Right cardiac atrium (tissue), 5 donors: ENCODE data around the gene PLXDC2. TPM values are rescaled to one million over a fixed set of nuclear protein-coding genes. Genes with fewer than 3 reads are reported as not detected.
A peak's percentile ranks its signal among the peaks of the same experiment; 100 is the strongest.

Experiments used
- ATAC-seq, 2 donors: fragments of 200-7000 bp; cut with Tn5 transposase; one replicate each; pipeline versions ENCODE4 v1.8.0 to v1.9.1; 2020; ENCODE audit warnings: moderate library complexity in 2 of 2, mild to moderate bottlenecking in 1 of 2
- DNase-seq, 3 donors: peaks; one replicate each; pipeline ENCODE4 v3.0.0-alpha.2; 2020
- H3K27ac ChIP-seq: one replicate; pipeline ENCODE4 v1.5.1; 2013; ENCODE audit warnings: mild to moderate bottlenecking, low read length, control low read depth, moderate library complexity
- H3K27me3 ChIP-seq: one replicate; pipeline ENCODE4 v1.6.1; 2013; ENCODE audit not compliant: control insufficient read depth, insufficient read depth
- H3K4me1 ChIP-seq: one replicate; pipeline ENCODE4 v1.6.1; 2013; ENCODE audit warnings: low read length; ENCODE audit not compliant: control insufficient read depth, insufficient read depth
- H3K4me3 ChIP-seq: one replicate; pipeline ENCODE4 v1.5.1; 2013; ENCODE audit warnings: low read length, control low read depth
- H3K9me3 ChIP-seq: one replicate; pipeline ENCODE4 v1.6.1; 2013; ENCODE audit warnings: low read length; ENCODE audit not compliant: control insufficient read depth
- WGBS: extraction: QIAGEN DNeasy Blood & Tissue Kit; methylation state at CpG from one replicate; pipeline ENCODE4 v1.1.7; 2013; 5-methylcytosine and 5-hydroxymethylcytosine counted together
- intact Hi-C, 4 donors: fragments of 100-400 bp; cut with DNase I; formaldehyde crosslinking; loops; one replicate each; pipeline versions ENCODE4 v1.11.0 to v1.14.0; 2022 to 2023
- polyA plus RNA-seq: library from polyadenylated mRNA; stranded (reverse); fragments of 200-250 nt; gene quantifications from one replicate; pipeline ENCODE4 v1.2.3, GENCODE V29; 2013
- total RNA-seq, 4 donors: library from RNA; stranded (reverse); fragmentation: NEBNext Ultra II Directional; extraction: Animal tissue kit (Norgen Biotek cat#: 25700); gene quantifications; one replicate each; pipeline ENCODE4 v1.2.1, GENCODE V29; 2021
- donor health status: healthy with polysubstance abuse.
- donor health status: DM: no; HTN: yes; CAD: no.
- donor health status: DM: no; HTN: no; CAD: no.
- donor health status: DM: no; HTN: yes; CAD: no; lungs with severe emphysema.
- donor health status: DM: yes; HTN: yes; CAD: no.

The PLXDC2 gene
- total and polyA plus RNA-seq, 5 donors = 5.5 to 37.4 (median 26.9) TPM

- 69% methylated on average over 3 of the region's 3 CpGs for WGBS
- intact Hi-C loops = no loop called here
- Histone ChIP-seq H3K27ac (no peak overlapping the region), H3K4me1 (no peaks in the 10 kb centered on the region), H3K9me3 (no peaks in the 10 kb centered on the region), H3K4me3 (no peak overlapping the region), H3K27me3 (no peaks in the 10 kb centered on the region)
- ATAC-seq = no peak
- no peak for DNase-seq
Observed at GRCh38 chr10:20247454-20247853, 431.2 kb downstream of the PLXDC2 start.

DNA sequence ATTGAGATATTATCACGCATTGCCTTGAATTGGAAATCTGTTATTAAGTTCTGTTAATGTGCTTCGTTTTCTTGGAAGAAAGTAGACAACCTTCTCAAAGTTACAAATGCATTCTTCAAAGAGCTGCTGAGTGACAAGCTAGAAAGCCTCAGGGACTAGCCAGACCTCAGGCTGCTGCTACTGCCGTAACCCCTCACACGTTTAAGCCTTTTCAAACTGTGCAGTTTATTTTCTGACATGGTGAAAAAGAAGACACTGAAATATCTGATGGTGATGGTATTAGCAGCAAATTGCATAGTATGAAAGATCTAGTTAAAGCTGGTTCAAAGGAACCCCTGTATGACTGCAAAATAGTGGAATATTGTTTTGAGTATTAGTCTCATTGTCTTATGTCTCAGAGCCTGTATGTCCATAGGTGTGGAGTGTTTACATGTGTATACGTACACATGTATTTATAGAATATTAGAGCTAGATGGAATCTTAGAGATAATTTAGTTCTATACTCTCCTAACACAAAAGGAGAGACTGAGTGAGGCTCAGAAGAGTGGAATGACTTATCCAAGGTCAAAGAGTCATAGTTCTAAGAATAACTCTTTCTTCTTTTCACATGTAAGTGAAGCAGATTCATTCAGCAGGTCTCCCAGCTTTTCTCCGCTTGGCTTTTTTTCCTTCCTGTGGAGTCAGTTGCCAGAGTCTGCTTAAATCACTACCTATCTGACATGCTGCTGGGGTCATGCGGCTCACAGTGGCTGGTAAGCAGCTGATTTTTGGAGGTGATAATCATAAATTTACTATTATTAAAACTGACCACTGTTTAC lies 431.9 kb downstream of the PLXDC2 start:
- Histone ChIP-seq H3K27ac (no peak overlapping the region), H3K27me3 (no peaks in the 10 kb centered on the region), H3K4me3 (no peak overlapping the region), H3K4me1 (no peaks in the 10 kb centered on the region), H3K9me3 (no peaks in the 10 kb centered on the region)
- WGBS = 61% methylated on average over 7 of the region's 7 CpGs
- intact Hi-C loops = no loop called here
- DNase-seq (no peak), ATAC-seq (no peak)

DNA sequence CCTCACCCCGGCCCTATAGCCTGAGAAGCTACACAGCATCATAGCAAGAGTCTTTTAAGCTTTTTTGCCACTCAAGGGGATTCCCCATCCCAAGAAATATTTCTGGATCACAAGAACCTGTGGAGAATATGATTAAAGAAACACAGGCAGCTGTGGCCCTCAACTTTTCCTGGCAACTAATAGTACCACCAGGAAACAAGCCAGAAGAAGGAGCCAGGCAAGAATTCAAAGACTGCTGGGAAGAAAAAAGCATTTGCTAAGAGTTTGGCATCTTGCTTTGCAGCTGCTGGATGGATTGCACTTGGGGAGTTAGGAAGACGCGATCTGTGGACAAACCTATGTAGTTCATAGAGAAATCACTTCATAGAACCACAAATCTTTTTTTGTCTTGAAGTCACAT lies 437.8 kb downstream of the PLXDC2 start:
- no peak for DNase-seq
- H3K4me1 ChIP-seq = peaks cover 1% of the 10 kb centered on the region
- WGBS = 53% methylated on average over 3 of the region's 3 CpGs
- intact Hi-C loops = no loop called here
- ATAC-seq = peak; percentile 51 to 54
- H3K27ac ChIP-seq = no peak overlapping the region
- H3K4me3 ChIP-seq = no peak overlapping the region
- H3K9me3 ChIP-seq = no peaks in the 10 kb centered on the region
- no peaks in the 10 kb centered on the region for H3K27me3 ChIP-seq

DNA sequence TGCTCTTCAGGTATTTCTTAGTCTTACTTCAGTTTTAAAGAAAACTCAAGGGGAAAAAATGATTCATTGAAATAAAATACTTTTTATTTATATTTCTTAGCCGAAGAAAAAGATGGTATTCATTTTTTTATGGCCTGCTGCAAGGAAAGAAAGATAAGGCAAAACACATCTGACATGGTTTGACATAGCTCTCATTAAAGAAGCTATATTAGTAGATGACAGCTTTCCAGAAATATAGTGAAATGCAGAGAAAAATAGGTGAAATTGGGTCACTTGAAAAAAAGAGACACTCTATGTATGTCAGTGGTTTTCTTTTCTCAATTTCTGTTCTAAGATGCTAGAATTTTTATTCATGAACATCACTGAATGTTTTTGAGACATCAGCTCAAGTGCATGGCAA lies 438.3 kb downstream of the PLXDC2 start:
- Histone ChIP-seq H3K27ac (no peak overlapping the region), H3K4me1 (peaks cover 1% of the 10 kb centered on the region), H3K4me3 (no peak overlapping the region), H3K27me3 (no peaks in the 10 kb centered on the region), H3K9me3 (no peaks in the 10 kb centered on the region)
- ATAC-seq = no peak
- DNase-seq = no peak
- intact Hi-C loops = no loop called here
- 64% methylated on average over 1 of the region's 1 CpG for WGBS

GRCh38 chr10:20256969-20257368 lies 440.7 kb downstream of the PLXDC2 start:
- no peak overlapping the region for H3K4me3 ChIP-seq
- H3K9me3 ChIP-seq = no peaks in the 10 kb centered on the region
- no peaks in the 10 kb centered on the region for H3K27me3 ChIP-seq
- intact Hi-C loops = no loop called here
- no peak for ATAC-seq
- WGBS = over 99% methylated on average over 2 of the region's 2 CpGs
- H3K4me1 ChIP-seq = peaks cover 1% of the 10 kb centered on the region
- no peak for DNase-seq
- H3K27ac ChIP-seq = no peak overlapping the region

DNA sequence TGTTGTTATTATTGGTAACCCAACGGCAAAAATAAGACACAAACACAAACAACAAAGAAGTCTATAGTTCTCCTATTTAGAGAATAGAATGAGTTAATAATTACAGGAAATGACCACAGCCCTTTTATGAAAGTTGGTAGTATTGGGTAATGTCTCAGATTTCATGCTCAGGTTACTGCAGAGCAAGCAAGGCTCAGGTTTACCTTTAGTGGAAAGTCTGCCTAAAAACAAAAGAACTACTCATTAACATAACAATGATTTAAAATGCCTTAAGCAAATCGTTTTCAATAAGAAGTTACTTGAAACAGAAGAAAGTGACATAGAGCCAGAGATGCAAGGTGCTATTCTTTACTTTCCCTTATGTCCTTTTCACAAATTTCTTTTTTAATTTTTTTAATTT lies 441.2 kb downstream of the PLXDC2 start:
- Histone ChIP-seq H3K9me3 (no peaks in the 10 kb centered on the region), H3K4me1 (peaks cover 1% of the 10 kb centered on the region), H3K4me3 (no peak overlapping the region), H3K27ac (no peak overlapping the region), H3K27me3 (no peaks in the 10 kb centered on the region)
- intact Hi-C loops = no loop called here
- ATAC-seq = no peak
- DNase-seq = no peak
- 50% methylated on average over 2 of the region's 2 CpGs for WGBS

GRCh38 chr10:20265146-20265545 lies 448.9 kb downstream of the PLXDC2 start:
- intact Hi-C loops = no loop called here
- no peak for ATAC-seq
- 71% methylated on average over 1 of the region's 1 CpG for WGBS
- no peaks in the 10 kb centered on the region for H3K9me3 ChIP-seq
- no peak overlapping the region for H3K4me3 ChIP-seq
- DNase-seq = no peak
- H3K4me1 ChIP-seq = no peaks in the 10 kb centered on the region
- no peak overlapping the region for H3K27ac ChIP-seq
- H3K27me3 ChIP-seq = no peaks in the 10 kb centered on the region

DNA sequence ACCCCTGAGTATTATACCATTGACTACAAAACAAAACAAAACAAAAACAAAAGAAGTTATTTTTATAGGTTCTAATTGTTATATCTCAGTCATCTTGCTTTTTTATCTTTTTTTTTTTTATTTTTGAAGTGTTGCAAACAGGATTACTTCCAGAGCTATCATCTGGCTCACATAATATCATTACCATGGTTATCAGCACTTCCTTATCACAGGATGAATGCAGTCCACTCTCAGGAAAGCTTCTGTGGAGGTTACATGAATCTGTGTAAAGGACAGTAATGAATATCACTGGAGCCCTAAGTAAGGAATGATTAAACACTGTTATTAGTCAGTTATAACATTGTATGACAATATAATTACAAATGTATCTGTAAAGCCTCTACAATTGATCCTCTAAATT lies 451.5 kb downstream of the PLXDC2 start:
- intact Hi-C loops = no loop called here
- Histone ChIP-seq H3K4me1 (no peaks in the 10 kb centered on the region), H3K27ac (no peak overlapping the region), H3K27me3 (no peaks in the 10 kb centered on the region), H3K4me3 (no peak overlapping the region), H3K9me3 (no peaks in the 10 kb centered on the region)
- DNase-seq (no peak), ATAC-seq (peak; percentile 32 to 59)

GRCh38 chr10:20271490-20271889 lies 455.3 kb downstream of the PLXDC2 start:
- Histone ChIP-seq H3K27me3 (no peaks in the 10 kb centered on the region), H3K4me3 (no peak overlapping the region), H3K4me1 (no peaks in the 10 kb centered on the region), H3K9me3 (no peaks in the 10 kb centered on the region), H3K27ac (no peak overlapping the region)
- intact Hi-C loops = no loop called here
- DNase-seq (no peak), ATAC-seq (no peak)
- WGBS = 87% methylated on average over 2 of the region's 2 CpGs

- intact Hi-C loops = no loop called here
- WGBS = 39% methylated on average over 2 of the region's 2 CpGs
Observed at GRCh38 chr10:20272608-20273007, 456.4 kb downstream of the PLXDC2 start.

GRCh38 chr10:20274571-20274970 lies 458.3 kb downstream of the PLXDC2 start:
- Histone ChIP-seq H3K9me3 (no peaks in the 10 kb centered on the region), H3K27me3 (no peaks in the 10 kb centered on the region), H3K27ac (no peak overlapping the region), H3K4me1 (no peaks in the 10 kb centered on the region), H3K4me3 (no peak overlapping the region)
- no peak for DNase-seq
- intact Hi-C loops = no loop called here
- ATAC-seq = no peak
- 67% methylated on average over 3 of the region's 3 CpGs for WGBS

More at GRCh38 chr10:20272608-20273007, 456.4 kb downstream of the PLXDC2 start:
- ATAC-seq (no peak), DNase-seq (no peak)
- H3K4me1 ChIP-seq = no peaks in the 10 kb centered on the region
- H3K27me3 ChIP-seq = no peaks in the 10 kb centered on the region
- H3K27ac ChIP-seq = no peak overlapping the region
- H3K4me3 ChIP-seq = no peak overlapping the region
- H3K9me3 ChIP-seq = no peaks in the 10 kb centered on the region
